GM21576 (cell line): Measurements from ENCODE around the gene MSI2.
A peak's percentile ranks its signal among the peaks of the same experiment; 100 is the strongest.

Source experiments
- ATAC-seq: cut with Tn5 transposase; IDR thresholded peaks from one replicate; pipeline ENCODE4 v1.9.1; 2021; ENCODE audit warnings: mild to moderate bottlenecking, moderate library complexity; ENCODE audit not compliant: unreplicated experiment

MSI2 gene

GRCh38 chr17:57406981-57407286, 150.6 kb downstream of the MSI2 start:
- no peak for ATAC-seq

- ATAC-seq: no peak
Observed at GRCh38 chr17:57407287-57408070, 151.2 kb downstream of the MSI2 start.

- peak; percentile 67 for ATAC-seq
Observed at GRCh38 chr17:57408071-57408811, 151.9 kb downstream of the MSI2 start.

GRCh38 chr17:57410169-57410568, 153.8 kb downstream of the MSI2 start:
- ATAC-seq: no peak

- no peak for ATAC-seq
Observed at GRCh38 chr17:57412520-57413096, 156.3 kb downstream of the MSI2 start.

- no peak for ATAC-seq
Observed at GRCh38 chr17:57413848-57414651, 157.7 kb downstream of the MSI2 start.

GRCh38 chr17:57415751-57416207, 159.5 kb downstream of the MSI2 start:
- ATAC-seq: no peak

- ATAC-seq: no peak
Observed at GRCh38 chr17:57416369-57416768, 160.0 kb downstream of the MSI2 start.

GRCh38 chr17:57417956-57418355, 161.6 kb downstream of the MSI2 start:
- no peak for ATAC-seq

- ATAC-seq: no peak
Observed at GRCh38 chr17:57418463-57419246, 162.3 kb downstream of the MSI2 start.

- no peak for ATAC-seq
Observed at GRCh38 chr17:57419940-57420550, 163.7 kb downstream of the MSI2 start.

GRCh38 chr17:57420734-57421717, 164.7 kb downstream of the MSI2 start:
- ATAC-seq: no peak

GRCh38 chr17:57422574-57423164, 166.3 kb downstream of the MSI2 start:
- ATAC-seq: peak; percentile 65

GRCh38 chr17:57423541-57423940, 167.2 kb downstream of the MSI2 start:
- ATAC-seq: no peak

- ATAC-seq: no peak
Observed at GRCh38 chr17:57424273-57424672, 167.9 kb downstream of the MSI2 start.

GRCh38 chr17:57424777-57425188, 168.5 kb downstream of the MSI2 start:
- no peak for ATAC-seq

GRCh38 chr17:57425431-57425830, 169.1 kb downstream of the MSI2 start:
- ATAC-seq: no peak
